NCI-H1436 (cell line): ENCODE results near the gene TAS2R13.

ENCODE experiments used
- DNase-seq: peaks from one replicate; lab custom pipeline; 2025; lab: John Stamatoyannopoulos, UW

Gene TAS2R13

GRCh38 chr12:10909462-10909861 lies at the start of gene TAS2R13:
TSS of gene TAS2R13 (minus strand) at chr12:10909562. CDS start at chr12:10909298, 264 bp downstream.
- no peak for DNase-seq

GRCh38 chr12:10957741-10958140 lies 48.4 kb upstream of the TAS2R13 start:
- DNase-seq: no peak

GRCh38 chr12:10956085-10956484 lies 46.7 kb upstream of the TAS2R13 start:
- DNase-seq: no peak

GRCh38 chr12:10952645-10953044 lies 43.3 kb upstream of the TAS2R13 start:
- no peak for DNase-seq

- DNase-seq: no peak
Measured at GRCh38 chr12:10943167-10943566, 33.8 kb upstream of the TAS2R13 start.

GRCh38 chr12:10941916-10942607 lies 32.7 kb upstream of the TAS2R13 start:
- DNase-seq: no peak

GRCh38 chr12:10941369-10941768 lies 32.0 kb upstream of the TAS2R13 start:
- DNase-seq: no peak

GRCh38 chr12:10940389-10940788 lies 31.0 kb upstream of the TAS2R13 start:
- DNase-seq: no peak

GRCh38 chr12:10939163-10939562 lies 29.8 kb upstream of the TAS2R13 start, which contains the start of gene TAS2R14:
TSS of gene TAS2R14 (minus strand) at chr12:10939263. CDS start at chr12:10939207, 56 bp downstream.
- DNase-seq: no peak

- DNase-seq: no peak
Measured at GRCh38 chr12:10936506-10936905, 27.1 kb upstream of the TAS2R13 start.

GRCh38 chr12:10928746-10929286 lies 19.5 kb upstream of the TAS2R13 start, which contains the start of gene PRH2:
TSS of gene PRH2 (plus strand) at chr12:10929236. CDS start at chr12:10929274, 38 bp downstream.
- DNase-seq: no peak

GRCh38 chr12:10926269-10926668 lies 16.9 kb upstream of the TAS2R13 start:
- no peak for DNase-seq

- DNase-seq: no peak
Measured at GRCh38 chr12:10919809-10920208, 10.4 kb upstream of the TAS2R13 start.

- DNase-seq: no peak
Measured at GRCh38 chr12:10910380-10910779, 1.0 kb upstream of the TAS2R13 start.

- no peak for DNase-seq
Measured at GRCh38 chr12:10904686-10905085, 4.7 kb downstream of the TAS2R13 start.

- DNase-seq: no peak
Measured at GRCh38 chr12:10901427-10901826, 7.9 kb downstream of the TAS2R13 start.

- DNase-seq: no peak
Measured at GRCh38 chr12:10900972-10901371, 8.4 kb downstream of the TAS2R13 start.

GRCh38 chr12:10900530-10900929 lies 8.8 kb downstream of the TAS2R13 start:
- DNase-seq: no peak

- DNase-seq: no peak
Measured at GRCh38 chr12:10896854-10897253, 12.5 kb downstream of the TAS2R13 start.

GRCh38 chr12:10891937-10892336 lies 17.4 kb downstream of the TAS2R13 start:
- DNase-seq: no peak

- no peak for DNase-seq
Measured at GRCh38 chr12:10889226-10889625, 20.1 kb downstream of the TAS2R13 start.

GRCh38 chr12:10884086-10884725 lies 25.2 kb downstream of the TAS2R13 start, which contains the start of gene PRH1:
TSS of gene PRH1 (minus strand) at chr12:10884255. CDS start at chr12:10884217, 38 bp downstream.
- DNase-seq: no peak

- DNase-seq: no peak
Measured at GRCh38 chr12:10873378-10873777, 36.0 kb downstream of the TAS2R13 start.
